H1 (cell line): ENCODE measurements around the gene WDR93. TPM values are rescaled to one million over a fixed set of nuclear protein-coding genes. Genes with fewer than 3 reads are reported as not detected.

Source experiments
- CBX5 ChIP-seq: fragments of 300-800, 300-1000 bp; sonication (generic); IDR thresholded peaks from 2 replicates; pipeline ENCODE4 v1.7.1; 2016; ENCODE audit warnings: antibody characterized with exemption, low read length, low read depth
- CBX8 ChIP-seq: fragments of 300-800, 300-1000 bp; sonication (generic); IDR thresholded peaks from 2 replicates; pipeline ENCODE4 v1.7.1; 2016; ENCODE audit warnings: low read depth, low read length, borderline replicate concordance
- CHD1 ChIP-seq: IDR thresholded peaks from 2 replicates; pipeline ENCODE4 v1.6.1; 2012; ENCODE audit warnings: low read depth, low read length, improper control_type of control experiment
- EP300 ChIP-seq, 2 experiments: IDR thresholded peaks; 1 replicate in 1 of 2; 2 replicates in 1 of 2; pipeline ENCODE4 v1.6.1; 2011 to 2012; ENCODE audit warnings: low read depth in 2 of 2, low read length in 2 of 2, mild to moderate bottlenecking in 2 of 2, borderline replicate concordance in 1 of 2, inconsistent platforms in 1 of 2, moderate library complexity in 1 of 2
- EZH2 ChIP-seq: fragments of 200-600 bp; sonication (generic); IDR thresholded peaks from 2 replicates; pipeline ENCODE4 v1.7.1; 2012; ENCODE audit warnings: low read depth, mild to moderate bottlenecking, moderate library complexity, low read length, inconsistent platforms; ENCODE audit not compliant: severe bottlenecking
- FOSL1 ChIP-seq: IDR thresholded peaks from 2 replicates; pipeline ENCODE4 v1.6.1; 2011; ENCODE audit warnings: mild to moderate bottlenecking, low read depth, low read length, moderate library complexity; ENCODE audit not compliant: insufficient read depth
- GTF2F1 ChIP-seq: IDR thresholded peaks from 2 replicates; pipeline ENCODE4 v1.6.1; 2012; ENCODE audit warnings: low read depth, low read length, improper control_type of control experiment, borderline replicate concordance
- JUND ChIP-seq: IDR thresholded peaks from 2 replicates; pipeline ENCODE4 v1.6.1; 2011; ENCODE audit warnings: mild to moderate bottlenecking, improper control_type of control experiment, low read length
- KDM1A ChIP-seq: fragments of 200-600, 300-600 bp; sonication (generic); IDR thresholded peaks from 2 replicates; pipeline ENCODE4 v1.7.1; 2016; ENCODE audit warnings: mild to moderate bottlenecking, low read length, borderline replicate concordance
- KDM5A ChIP-seq: fragments of 200-600 bp; IDR thresholded peaks from 2 replicates; pipeline ENCODE4 v1.7.1; 2012; ENCODE audit warnings: mild to moderate bottlenecking, low read length, inconsistent platforms, mixed read lengths
- NRF1 ChIP-seq: IDR thresholded peaks from 2 replicates; pipeline ENCODE4 v1.6.1; 2011; ENCODE audit warnings: mild to moderate bottlenecking, low read depth, low read length, improper control_type of control experiment
- POLR2AphosphoS5 ChIP-seq: IDR thresholded peaks from 2 replicates; pipeline ENCODE4 v1.6.1; 2011; ENCODE audit warnings: low read depth, low read length
- POU5F1 ChIP-seq: IDR thresholded peaks from 2 replicates; pipeline ENCODE4 v1.6.1; 2011; ENCODE audit warnings: low read depth, mild to moderate bottlenecking, low read length, moderate library complexity
- RFX5 ChIP-seq: IDR thresholded peaks from 2 replicates; pipeline ENCODE4 v1.6.1; 2011; ENCODE audit warnings: low read depth, low read length, improper control_type of control experiment, borderline replicate concordance
- RXRA ChIP-seq: IDR thresholded peaks from 2 replicates; pipeline ENCODE4 v1.6.1; 2011; ENCODE audit warnings: low read depth, mild to moderate bottlenecking, low read length, moderate library complexity; ENCODE audit not compliant: insufficient read depth
- SIN3A ChIP-seq, 2 experiments: IDR thresholded peaks in 1 of 2; conservative IDR thresholded peaks in 1 of 2; 2 replicates each; pipeline ENCODE4 v1.6.1; 2011 to 2012; ENCODE audit warnings: low read length in 2 of 2, improper control_type of control experiment in 1 of 2, low read depth in 1 of 2, mild to moderate bottlenecking in 1 of 2
- SIRT6 ChIP-seq: IDR thresholded peaks from one replicate; pipeline ENCODE4 v1.7.1; 2012; ENCODE audit warnings: low read length, inconsistent platforms
- SP4 ChIP-seq: IDR thresholded peaks from 2 replicates; pipeline ENCODE4 v1.6.1; 2012; ENCODE audit warnings: low read length, inconsistent platforms
- SRF ChIP-seq: IDR thresholded peaks from 2 replicates; pipeline ENCODE4 v1.6.1; 2011; ENCODE audit warnings: mild to moderate bottlenecking, low read depth, low read length, moderate library complexity
- SUZ12 ChIP-seq: fragments of 200-600 bp; sonication (generic); IDR thresholded peaks from 2 replicates; pipeline ENCODE4 v1.6.1; 2012; ENCODE audit warnings: mild to moderate bottlenecking, inconsistent platforms, low read length, moderate library complexity, mixed read lengths
- TAF1 ChIP-seq: IDR thresholded peaks from 2 replicates; pipeline ENCODE4 v1.6.1; 2011; ENCODE audit warnings: mild to moderate bottlenecking, low read depth, low read length
- TEAD4 ChIP-seq: IDR thresholded peaks from 2 replicates; pipeline ENCODE4 v1.6.1; 2012; ENCODE audit warnings: low read depth, low read length, inconsistent platforms, mixed read lengths
- USF2 ChIP-seq: IDR thresholded peaks from 2 replicates; pipeline ENCODE4 v1.6.1; 2011; ENCODE audit warnings: low read length, improper control_type of control experiment
- YY1 ChIP-seq: IDR thresholded peaks from 2 replicates; pipeline ENCODE4 v1.6.1; 2011; ENCODE audit warnings: low read depth, mild to moderate bottlenecking, low read length
- polyA plus RNA-seq, 7 experiments: library from polyadenylated mRNA; depleted of rRNA in 3 of 7; stranded (reverse) in 5 of 7; unstranded in 2 of 7; fragments of >200 nt in 5 of 7; fragments of 200-250 nt in 2 of 7; gene quantifications; 1 replicate in 5 of 7; 2 replicates in 1 of 7; 4 replicates in 1 of 7; pipeline versions ENCODE4 v1.2.1 to v1.2.3, GENCODE V29; 2011 to 2013; ENCODE audit warnings: missing spikeins in 2 of 7, mixed read lengths in 2 of 7
- total RNA-seq: library from RNA; stranded (reverse); fragmentation: NEBNext Ultra II Directional; extraction: Animal tissue kit (Norgen Biotek cat#: 25700); gene quantifications from 2 replicates; pipeline ENCODE4 v1.2.1, GENCODE V29; 2021

Gene WDR93
- total and polyA plus RNA-seq, 2 of the 8 experiments (the other 6 are each of a cell fraction or from before 2014, with no cell fraction given), result 0.03 TPM; not detected in 1

DNA sequence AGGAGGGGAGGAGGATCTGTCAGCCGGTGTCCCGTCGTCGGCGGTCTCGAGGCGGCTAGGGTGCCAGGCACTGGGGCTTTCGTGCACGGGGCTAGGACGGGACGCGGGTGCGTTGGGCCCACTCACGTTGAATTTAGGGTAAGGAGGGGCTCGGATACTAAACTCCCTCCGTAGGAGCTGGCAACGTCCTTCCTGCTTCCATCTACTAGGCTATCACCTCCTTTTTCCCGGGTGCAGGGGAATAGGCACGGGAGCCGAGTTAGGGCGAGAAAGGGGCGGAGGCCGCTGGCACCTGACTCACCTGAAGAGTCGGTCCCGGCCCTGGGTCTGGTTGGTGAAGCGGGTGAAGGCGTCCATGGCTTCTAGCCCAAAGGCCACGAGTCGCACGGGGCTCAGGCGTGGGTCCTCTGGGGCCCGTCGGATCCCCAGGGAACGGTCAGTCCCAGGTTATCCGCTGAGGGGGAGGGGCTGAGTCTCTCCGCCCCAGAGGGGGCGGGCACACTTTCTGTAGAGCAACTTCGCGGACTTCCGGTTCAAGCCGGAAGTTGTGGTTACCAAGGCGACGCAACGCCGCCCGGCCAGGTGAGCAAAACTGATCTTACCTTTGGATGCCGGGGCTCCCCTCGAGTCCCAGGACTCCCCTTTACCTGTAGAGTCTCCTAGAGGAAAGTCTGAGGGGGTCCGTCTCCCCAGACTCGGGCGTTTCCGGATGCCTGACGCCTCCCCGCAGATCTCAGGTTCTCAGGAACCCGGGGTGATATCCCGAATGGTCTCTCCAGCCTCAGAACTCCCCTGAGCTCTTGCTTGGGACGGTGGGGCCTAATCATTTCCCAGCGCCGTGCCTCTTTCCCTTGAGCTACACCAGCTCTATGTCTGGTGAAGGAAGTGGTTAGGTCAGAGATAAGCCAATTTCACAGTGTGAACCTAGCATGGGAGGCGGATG lies at the start of gene WDR93, which contains the start of gene PEX11A (continued):
- TF ChIP-seq USF2 (no peak), SUZ12 (no peak), GTF2F1 (no peak), TAF1 (no peak; the same call in 1 of the 2 replicates), SIRT6 (no peak), SP4 (no peak), CBX8 (no peak), SIN3A (conservative IDR thresholded peaks at IDR 0.05 in 1 of 2, IDR thresholded peaks at IDR 0.05 in 1 of 2; ENCODE audit: low read depth in 1 of 2, low read length in 2 of 2) (peak; percentile 88 to 94), KDM1A (no peak), POU5F1 (no peak), POLR2AphosphoS5 (no peak), CBX5 (no peak), NRF1 (no peak), SRF (no peak), FOSL1 (no peak), RXRA (no peak), TEAD4 (no peak), RFX5 (no peak), KDM5A (no peak), YY1 (no peak), EZH2 (peak; percentile 25), CHD1 (no peak), EP300 (IDR thresholded peaks at IDR 0.05; ENCODE audit: borderline replicate concordance in 1 of 2, low read depth in 2 of 2, low read length in 2 of 2) (no peak), JUND (no peak)
